Measurements from ENCODE around the gene DYNC1I2. TPM values are rescaled to one million over a fixed set of nuclear protein-coding genes. Genes with fewer than 3 reads are reported as not detected.
"Not testable (repeated sequence)": the region's sequence is repeated elsewhere in the genome, so short reads cannot be mapped to it uniquely, and the experiment has no call there.

DYNC1I2 gene
- polyA plus RNA-seq, 4 donors, result 158 to 194 (median 193) TPM

DNA sequence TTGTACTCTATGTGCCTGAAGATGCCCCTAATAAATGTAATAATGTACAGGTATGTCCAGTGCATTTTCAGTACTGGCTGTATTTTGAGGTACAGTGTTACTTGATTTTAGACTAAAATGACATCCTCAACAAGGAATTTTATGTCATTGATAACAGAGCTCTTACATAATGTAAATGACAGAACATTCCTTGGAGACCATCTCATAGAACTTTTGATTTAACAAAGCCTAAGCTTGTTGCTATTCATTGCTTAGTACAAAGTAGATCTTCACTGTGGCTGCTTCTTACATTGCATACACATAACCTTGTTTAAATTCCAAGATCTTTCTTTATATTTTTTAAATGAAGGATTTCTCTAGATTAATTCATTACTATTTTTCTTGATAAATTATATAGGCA is 24.1 kb downstream of the DYNC1I2 start:
- DNase-seq (ENCODE audit: low read depth in 4 of 4, low spot score in 3 of 4), result no peak

DNA sequence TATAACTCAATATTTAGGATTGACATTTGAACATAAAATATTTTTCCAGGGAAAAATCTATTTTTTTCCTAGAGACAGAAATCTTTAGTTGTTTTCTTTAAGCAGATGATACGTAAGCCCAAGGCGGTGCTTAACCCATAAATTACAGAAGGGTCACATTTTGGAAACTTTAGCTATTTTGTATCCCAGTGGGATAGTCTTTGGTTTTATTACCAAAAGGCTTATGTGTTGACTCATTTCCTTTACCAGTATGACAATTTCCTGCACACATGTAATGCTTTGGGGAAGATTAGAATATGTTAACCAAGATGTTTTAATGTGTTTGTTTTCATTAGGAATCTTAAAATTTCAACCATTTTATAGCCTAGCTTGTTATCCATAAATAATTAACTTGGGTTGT is 24.8 kb downstream of the DYNC1I2 start:
- no peak for DNase-seq (ENCODE audit: low read depth in 4 of 4, low spot score in 3 of 4)

DNA sequence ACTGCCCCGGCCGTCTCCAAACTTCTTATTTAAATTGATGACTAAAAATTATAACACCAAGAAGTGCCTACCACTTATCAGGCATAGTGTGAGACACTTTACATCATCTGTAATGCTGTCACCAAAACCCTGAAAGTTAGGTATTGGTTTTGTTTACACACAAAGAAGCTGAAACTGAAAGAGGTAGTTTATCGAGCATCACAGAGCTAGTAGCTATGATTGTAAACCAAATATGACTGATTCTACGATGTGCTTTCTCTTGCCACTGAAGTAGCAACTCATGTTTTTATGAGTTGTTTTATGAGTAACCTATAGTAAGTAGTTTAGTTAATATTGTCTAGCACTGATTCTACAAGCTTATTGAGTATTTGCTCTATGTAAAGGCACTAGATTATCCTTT is 31.5 kb downstream of the DYNC1I2 start:
- DNase-seq (ENCODE audit: low read depth in 4 of 4, low spot score in 3 of 4), result no peak

- no peak for DNase-seq (ENCODE audit: low read depth in 4 of 4, low spot score in 3 of 4)
These were observed 32.4 kb downstream of the DYNC1I2 start for GRCh38 chr2:171719660-171720059.

- no peak for DNase-seq (ENCODE audit: low read depth in 4 of 4, low spot score in 3 of 4)
These were observed 36.7 kb downstream of the DYNC1I2 start for GRCh38 chr2:171723716-171724683.

DNA sequence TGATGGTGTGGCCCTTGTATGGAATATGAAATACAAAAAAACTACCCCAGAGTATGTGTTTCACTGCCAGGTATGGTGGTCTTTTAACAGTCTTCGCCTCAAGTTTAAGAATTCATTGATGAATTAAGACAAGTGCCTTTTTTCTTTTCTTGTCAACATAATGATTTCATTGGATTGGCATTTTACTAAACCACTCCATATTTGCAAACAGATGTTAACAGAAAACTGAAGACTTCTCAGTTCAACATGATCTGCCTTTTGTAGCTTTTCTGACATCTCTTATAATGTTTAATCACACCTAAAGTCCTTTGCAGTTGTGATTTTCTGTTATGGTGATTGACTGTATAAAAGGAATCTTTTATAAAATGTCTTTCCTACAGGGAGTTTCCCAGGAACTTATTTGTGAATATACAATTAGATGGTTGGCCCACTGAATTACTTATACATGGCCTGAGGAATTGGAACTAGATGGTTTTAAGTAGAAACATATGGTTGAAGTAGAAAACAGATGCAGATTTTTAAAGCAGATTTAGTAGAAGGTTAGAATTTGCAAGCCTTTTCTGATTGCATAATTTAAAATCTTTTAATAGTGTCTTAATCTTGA is 39.7 kb downstream of the DYNC1I2 start:
- DNase-seq (ENCODE audit: low read depth in 4 of 4, low spot score in 3 of 4), result no peak

- no peak for DNase-seq (ENCODE audit: low read depth in 4 of 4, low spot score in 3 of 4)
These were observed 42.0 kb downstream of the DYNC1I2 start for GRCh38 chr2:171728989-171729951.

DNA sequence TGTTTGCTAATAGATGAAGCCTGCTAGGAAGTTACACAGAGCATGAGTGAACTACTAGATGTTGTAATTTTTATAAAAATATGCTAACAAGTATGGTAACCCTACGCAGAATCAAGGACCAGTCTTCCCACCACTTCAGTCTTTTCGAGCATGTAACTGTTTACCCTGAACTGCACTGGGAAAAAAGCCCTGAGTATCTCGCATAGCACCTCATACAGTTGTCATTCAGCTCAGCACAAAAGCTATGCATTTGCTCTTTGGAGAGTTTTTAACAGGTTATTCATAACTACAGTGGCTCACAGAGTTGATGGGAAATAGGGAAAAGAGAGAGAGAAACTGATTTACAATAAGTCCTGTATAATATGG is 42.7 kb downstream of the DYNC1I2 start:
- DNase-seq (ENCODE audit: low read depth in 4 of 4, low spot score in 3 of 4), result no peak

GRCh38 chr2:171735991-171736710 is 48.9 kb downstream of the DYNC1I2 start:
- DNase-seq (ENCODE audit: low read depth in 4 of 4, low spot score in 3 of 4), result peak in 1 of 4 donors; percentile 12

DNA sequence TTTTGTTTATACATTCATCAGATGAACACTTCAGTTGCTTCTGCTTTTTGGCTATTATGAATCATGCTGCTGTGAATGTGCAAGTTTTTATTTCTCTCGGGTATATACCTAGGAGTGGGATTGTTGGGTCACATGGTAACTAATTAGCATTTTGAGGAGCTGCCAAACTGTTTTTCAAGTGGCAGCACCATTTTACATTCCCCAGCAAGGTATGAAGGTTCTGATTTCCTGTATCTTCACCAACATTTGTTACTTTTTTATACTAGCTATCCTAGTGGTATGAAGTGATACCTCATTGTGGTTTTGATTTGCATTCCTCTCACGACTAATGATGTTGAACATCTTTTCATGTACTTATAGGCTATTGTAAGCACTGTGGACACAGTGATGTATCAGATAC is 53.9 kb downstream of the DYNC1I2 start:
- no peak for DNase-seq (ENCODE audit: low read depth in 4 of 4, low spot score in 3 of 4)

DNA sequence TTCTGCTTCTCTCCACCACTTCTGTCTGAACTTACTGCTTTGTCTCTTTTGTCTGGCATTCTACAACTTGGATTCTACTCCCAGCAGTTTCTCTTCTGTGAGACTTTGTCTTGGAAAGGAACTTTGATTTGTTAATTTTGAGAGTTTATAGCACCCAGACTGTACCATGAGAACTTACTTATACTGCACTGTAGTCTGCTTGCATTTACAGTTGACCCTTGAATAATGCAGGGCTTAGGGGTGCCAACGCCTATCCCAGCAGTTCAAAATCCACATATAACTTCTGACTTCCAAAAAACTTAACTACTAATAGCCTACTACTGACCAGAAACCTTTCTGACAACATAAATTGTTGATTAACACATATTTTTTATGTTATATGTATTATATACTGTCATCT is 55.5 kb downstream of the DYNC1I2 start:
- no peak for DNase-seq (ENCODE audit: low read depth in 4 of 4, low spot score in 3 of 4)

GRCh38 chr2:171745141-171745540 is 57.9 kb downstream of the DYNC1I2 start:
- DNase-seq (ENCODE audit: low read depth in 4 of 4, low spot score in 3 of 4), result no peak

DNA sequence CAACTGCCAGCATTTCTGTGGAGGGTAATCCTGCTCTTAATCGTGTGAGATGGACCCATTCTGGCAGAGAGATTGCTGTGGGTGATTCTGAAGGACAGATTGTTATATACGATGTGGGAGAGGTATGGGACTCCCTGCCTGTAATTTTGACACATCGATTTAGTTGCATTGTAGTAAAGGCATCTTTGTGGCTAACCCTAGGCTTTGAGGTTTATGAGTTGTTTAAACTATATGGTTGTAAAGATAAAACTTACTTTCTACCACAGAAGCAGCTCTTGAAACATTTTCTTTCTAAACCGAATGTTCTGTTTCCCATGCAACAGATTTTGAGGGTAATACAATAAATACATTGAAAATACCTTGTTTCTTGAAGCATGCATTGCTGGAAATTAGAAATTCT is 58.5 kb downstream of the DYNC1I2 start:
- DNase-seq (ENCODE audit: low read depth in 4 of 4, low spot score in 3 of 4), result no peak

DNA sequence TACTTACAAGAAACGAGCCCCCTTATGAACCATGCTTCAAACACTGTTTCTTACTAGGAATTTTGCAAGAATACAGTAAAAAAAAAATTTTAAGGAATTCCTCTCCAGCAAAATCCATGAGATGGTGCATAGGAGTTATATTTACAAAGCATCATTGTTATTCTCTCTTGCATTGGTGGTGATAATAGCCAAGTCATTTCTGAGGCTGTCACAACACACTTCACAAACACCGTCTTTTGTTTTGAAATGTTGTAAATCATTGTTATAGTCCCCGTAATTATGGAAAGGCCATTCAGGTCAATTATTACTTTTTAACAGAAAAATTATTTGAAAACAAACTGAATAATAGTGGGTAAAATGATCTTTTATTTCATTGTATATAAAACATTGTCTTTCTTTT is 60.1 kb downstream of the DYNC1I2 start:
- no peak for DNase-seq (ENCODE audit: low read depth in 4 of 4, low spot score in 3 of 4)

DNA sequence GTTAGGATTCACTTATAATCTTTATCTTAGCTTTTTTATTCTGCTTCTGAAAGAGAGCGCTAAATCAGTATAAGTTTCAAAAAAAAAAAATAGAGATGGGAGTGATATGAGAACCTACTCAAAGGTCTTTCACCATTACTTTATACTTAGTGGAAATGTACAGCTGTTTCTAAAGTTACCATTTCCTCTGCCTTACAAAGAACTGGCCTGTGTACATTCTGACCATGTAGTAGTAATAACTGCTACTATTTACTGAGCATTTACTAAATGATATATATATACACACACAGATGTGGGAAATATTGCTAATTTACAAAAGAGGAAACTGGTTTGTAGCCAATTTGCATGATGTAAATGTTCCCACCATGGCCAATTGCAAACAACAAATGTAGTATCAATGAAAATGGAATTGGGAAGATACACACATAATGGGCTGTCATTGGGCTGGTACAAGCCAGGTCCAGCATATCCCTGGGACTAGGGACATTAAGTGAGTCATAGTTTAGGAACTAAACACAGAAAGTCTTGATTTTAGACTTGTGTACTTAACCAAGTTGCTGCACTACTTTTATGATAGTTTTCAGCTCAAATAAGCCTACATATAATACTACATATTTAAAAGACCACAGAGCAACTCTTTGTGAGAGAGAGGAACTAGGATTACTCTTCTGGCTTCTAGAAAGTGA is 67.1 kb downstream of the DYNC1I2 start:
- no peak for DNase-seq (ENCODE audit: low read depth in 4 of 4, low spot score in 3 of 4)

- not testable (repeated sequence) for DNase-seq (ENCODE audit: low read depth in 4 of 4, low spot score in 3 of 4)
These were observed 71.5 kb downstream of the DYNC1I2 start for GRCh38 chr2:171758762-171759161.

GRCh38 chr2:171761176-171761575 is 73.9 kb downstream of the DYNC1I2 start:
- DNase-seq (ENCODE audit: low read depth in 4 of 4, low spot score in 3 of 4), result not testable (repeated sequence)

GRCh38 chr2:171762879-171763573 is 75.8 kb downstream of the DYNC1I2 start:
- no peak for DNase-seq (ENCODE audit: low read depth in 4 of 4, low spot score in 3 of 4)

GRCh38 chr2:171763602-171764001 is 76.3 kb downstream of the DYNC1I2 start:
- DNase-seq (ENCODE audit: low read depth in 4 of 4, low spot score in 3 of 4), result no peak

Data from right renal pelvis (tissue), 4 donors.